DMS79 (cell line): ENCODE data around the gene JARID2.

Experiments used
- DNase-seq: peaks from one replicate; lab custom pipeline; 2025; lab: John Stamatoyannopoulos, UW

Gene JARID2

GRCh38 chr6:15264902-15265761, 19.3 kb downstream of the JARID2 start:
- DNase-seq = no peak

GRCh38 chr6:15265787-15266186, 19.9 kb downstream of the JARID2 start:
- no peak for DNase-seq

- DNase-seq = no peak
These were observed 20.6 kb downstream of the JARID2 start for GRCh38 chr6:15266423-15266996.

- no peak for DNase-seq
These were observed 21.4 kb downstream of the JARID2 start for GRCh38 chr6:15267221-15267620.

GRCh38 chr6:15268137-15268908, 22.5 kb downstream of the JARID2 start:
- DNase-seq = no peak

- DNase-seq = no peak
These were observed 23.1 kb downstream of the JARID2 start for GRCh38 chr6:15269011-15269410.

- no peak for DNase-seq
These were observed 23.8 kb downstream of the JARID2 start for GRCh38 chr6:15269619-15270018.

- DNase-seq = no peak
These were observed 24.5 kb downstream of the JARID2 start for GRCh38 chr6:15270402-15270801.

GRCh38 chr6:15272562-15272961, 26.7 kb downstream of the JARID2 start:
- no peak for DNase-seq

- DNase-seq = no peak
These were observed 29.0 kb downstream of the JARID2 start for GRCh38 chr6:15274692-15275387.

- DNase-seq = no peak
These were observed 30.4 kb downstream of the JARID2 start for GRCh38 chr6:15276036-15276985.

GRCh38 chr6:15279047-15279661, 33.3 kb downstream of the JARID2 start:
- no peak for DNase-seq

- DNase-seq = no peak
These were observed 34.2 kb downstream of the JARID2 start for GRCh38 chr6:15280028-15280427.

- DNase-seq = no peak
These were observed 35.1 kb downstream of the JARID2 start for GRCh38 chr6:15280961-15281360.

GRCh38 chr6:15282334-15282733, 36.5 kb downstream of the JARID2 start:
- DNase-seq = no peak

- no peak for DNase-seq
These were observed 38.1 kb downstream of the JARID2 start for GRCh38 chr6:15283986-15284361.

GRCh38 chr6:15284743-15285142, 38.9 kb downstream of the JARID2 start:
- DNase-seq = no peak

- no peak for DNase-seq
These were observed 39.9 kb downstream of the JARID2 start for GRCh38 chr6:15285682-15286294.

- no peak for DNase-seq
These were observed 42.0 kb downstream of the JARID2 start for GRCh38 chr6:15287670-15288375.

GRCh38 chr6:15288856-15289255, 43.0 kb downstream of the JARID2 start:
- DNase-seq = no peak
